IMR-90 (cell line): ENCODE measurements around the gene CRYGN. TPM values are rescaled to one million over a fixed set of nuclear protein-coding genes. Genes with fewer than 3 reads are reported as not detected.

Source experiments
- ATAC-seq: fragments of 200-7000 bp; cut with Tn5 transposase; 2 replicates; pipeline ENCODE4 v1.9.1; 2020; ENCODE audit warnings: low read depth, mild to moderate bottlenecking, moderate library complexity
- BruUV-seq: library from RNA; stranded (reverse); fragments of 400-500 nt; replicated peaks from 2 replicates; lab custom pipeline; 2021; lab: Mats Ljungman, UMichigan
- CTCF ChIA-PET: fragments of 300-600 bp; formaldehyde crosslinking; extraction: SDS; loops from one replicate; lab custom pipeline; 2021; ENCODE audit warnings: antibody characterized with exemption; lab: Yijun Ruan, JAX
- POLR2A ChIA-PET: fragments of 300-600 bp; sonication (Branson Sonifier 250); formaldehyde crosslinking; loops from one replicate; lab custom pipeline; 2022; ENCODE audit warnings: antibody characterized with exemption; ENCODE audit not compliant: unreplicated experiment; lab: Charles Lee
- DNase-seq: peaks from one replicate; pipeline ENCODE4 v3.0.0; 2013
- H2AFZ ChIP-seq: replicated peaks from 2 replicates; pipeline ENCODE3; 2013; ENCODE audit warnings: low read length, mild to moderate bottlenecking; ENCODE audit not compliant: poor library complexity
- H2AK5ac ChIP-seq: 2 replicates; pipeline ENCODE4 v1.6.1; 2013; ENCODE audit warnings: low read depth, low read length, inconsistent platforms
- H2AK9ac ChIP-seq: replicated peaks from 2 replicates; pipeline ENCODE3; 2013; ENCODE audit warnings: mild to moderate bottlenecking, low read depth, low read length, moderate library complexity; ENCODE audit not compliant: poor library complexity
- H2BK120ac ChIP-seq: 2 replicates; pipeline ENCODE4 v1.6.1; 2013; ENCODE audit warnings: low read depth, low read length, inconsistent platforms
- H2BK15ac ChIP-seq: 3 replicates; pipeline ENCODE4 v1.6.1; 2013; ENCODE audit warnings: low read depth, low read length, inconsistent platforms
- H2BK20ac ChIP-seq: 2 replicates; pipeline ENCODE4 v1.6.1; 2013; ENCODE audit warnings: low read depth, mild to moderate bottlenecking, inconsistent platforms, low read length, moderate library complexity
- H2BK5ac ChIP-seq: 2 replicates; pipeline ENCODE4 v1.6.1; 2013; ENCODE audit warnings: mild to moderate bottlenecking, low read depth, low read length, inconsistent platforms; ENCODE audit not compliant: poor library complexity, severe bottlenecking
- H3K14ac ChIP-seq: replicated peaks from 2 replicates; pipeline ENCODE4 v1.6.1; 2013; ENCODE audit warnings: low read depth, low read length, inconsistent platforms
- H3K18ac ChIP-seq: 2 replicates; pipeline ENCODE4 v1.6.1; 2013; ENCODE audit warnings: low read depth, low read length, control low read depth
- H3K23ac ChIP-seq: 2 replicates; pipeline ENCODE4 v1.6.1; 2013; ENCODE audit warnings: low read depth, low read length, inconsistent platforms
- H3K27ac ChIP-seq: 2 replicates; pipeline ENCODE4 v1.5.1; 2013; ENCODE audit warnings: mild to moderate bottlenecking, control low read depth, low read length; ENCODE audit not compliant: insufficient read depth
- H3K27me3 ChIP-seq: 2 replicates; pipeline ENCODE4 v1.6.1; 2013; ENCODE audit warnings: low read length; ENCODE audit not compliant: control insufficient read depth, insufficient read depth
- H3K36me3 ChIP-seq: 2 replicates; pipeline ENCODE4 v1.6.1; 2013; ENCODE audit warnings: low read length, mixed read lengths; ENCODE audit not compliant: control insufficient read depth, insufficient read depth
- H3K4ac ChIP-seq: 2 replicates; pipeline ENCODE4 v1.6.1; 2013; ENCODE audit warnings: low read depth, low read length, inconsistent platforms
- H3K4me1 ChIP-seq: 2 replicates; pipeline ENCODE4 v1.6.1; 2013; ENCODE audit warnings: low read length, mixed read lengths; ENCODE audit not compliant: control insufficient read depth, insufficient read depth
- H3K4me2 ChIP-seq: 2 replicates; pipeline ENCODE4 v1.6.1; 2013; ENCODE audit warnings: low read depth, mild to moderate bottlenecking, control low read depth, low read length, moderate library complexity
- H3K4me3 ChIP-seq: 2 replicates; pipeline ENCODE4 v1.5.1; 2013; ENCODE audit warnings: low read depth, mild to moderate bottlenecking, control low read depth, low read length, moderate library complexity; ENCODE audit not compliant: insufficient read depth
- H3K56ac ChIP-seq: 2 replicates; pipeline ENCODE4 v1.6.1; 2013; ENCODE audit warnings: low read length, inconsistent platforms; ENCODE audit not compliant: insufficient read depth; ENCODE audit errors: extremely low read depth
- H3K79me1 ChIP-seq, 2 experiments: 2 replicates each; pipeline ENCODE4 v1.6.1; 2013; ENCODE audit warnings: low read length in 2 of 2, inconsistent platforms in 1 of 2, low read depth in 1 of 2
- H3K9ac ChIP-seq: 2 replicates; pipeline ENCODE4 v1.6.1; 2013; ENCODE audit warnings: low read depth, low read length, control low read depth
- H3K9me1 ChIP-seq: 2 replicates; pipeline ENCODE4 v1.6.1; 2013; ENCODE audit warnings: low read length, inconsistent platforms; ENCODE audit not compliant: insufficient read depth
- H3K9me3 ChIP-seq: 2 replicates; pipeline ENCODE4 v1.6.1; 2013; ENCODE audit warnings: low read length; ENCODE audit not compliant: control insufficient read depth, insufficient read depth
- H4K20me1 ChIP-seq: 2 replicates; pipeline ENCODE4 v1.6.1; 2013; ENCODE audit warnings: low read length, inconsistent platforms; ENCODE audit not compliant: insufficient read depth
- H4K5ac ChIP-seq: 2 replicates; pipeline ENCODE4 v1.6.1; 2013; ENCODE audit warnings: mild to moderate bottlenecking, low read depth, low read length, control low read depth
- H4K8ac ChIP-seq, 2 experiments: 2 replicates each; pipeline ENCODE4 v1.6.1; 2013; ENCODE audit warnings: low read depth in 2 of 2, low read length in 2 of 2, control low read depth in 1 of 2, inconsistent platforms in 1 of 2
- H4K91ac ChIP-seq: 2 replicates; pipeline ENCODE4 v1.6.1; 2013; ENCODE audit warnings: low read depth, low read length, inconsistent platforms; ENCODE audit not compliant: insufficient read depth
- CEBPB ChIP-seq: IDR thresholded peaks from 2 replicates; pipeline ENCODE4 v1.6.1; 2012; ENCODE audit warnings: low read depth, low read length, improper control_type of control experiment
- FOS ChIP-seq: fragments of 150-350 bp; IDR thresholded peaks from 2 replicates; pipeline ENCODE4 v1.6.1; 2016; ENCODE audit warnings: low read depth, low read length
- MXI1 ChIP-seq: IDR thresholded peaks from 2 replicates; pipeline ENCODE4 v1.6.1; 2012; ENCODE audit warnings: low read depth, mild to moderate bottlenecking, low read length, moderate library complexity, borderline replicate concordance
- NFE2L2 ChIP-seq: fragments of 150-350 bp; IDR thresholded peaks from 2 replicates; pipeline ENCODE4 v1.6.1; 2016; ENCODE audit warnings: low read depth, mild to moderate bottlenecking, low read length
- RAD21 ChIP-seq: IDR thresholded peaks from 2 replicates; pipeline ENCODE4 v1.6.1; 2012; ENCODE audit warnings: low read length, improper control_type of control experiment
- RCOR1 ChIP-seq: IDR thresholded peaks from 2 replicates; pipeline ENCODE4 v1.6.1; 2012; ENCODE audit warnings: mild to moderate bottlenecking, low read length, improper control_type of control experiment; ENCODE audit not compliant: insufficient replicate concordance
- WGBS, 2 experiments: methylation state at CpG; one replicate each; pipeline versions ENCODE4 v1.1.5 to v1.1.7; 2013; ENCODE audit warnings: missing lambda C conversion rate in 2 of 2; ENCODE audit not compliant: insufficient read length in 1 of 2; ENCODE audit errors: extremely low coverage in 2 of 2; 5-methylcytosine and 5-hydroxymethylcytosine counted together
- dilution Hi-C: fragments of 300-500 bp; cut with HindIII; formaldehyde crosslinking; loops from one replicate; pipeline ENCODE4 v1.14.3; 2018; ENCODE audit warnings: low sequenced_read_pairs; ENCODE audit not compliant: unreplicated experiment
- in situ Hi-C: fragments of 300-500 bp; cut with MboI; formaldehyde crosslinking; loops from 3 replicates; pipeline ENCODE4 v1.14.3; 2019; ENCODE audit warnings: low sequenced_read_pairs, inconsistent platforms, mixed read lengths
- intact Hi-C: fragments of 100-400 bp; cut with micrococcal nuclease; formaldehyde crosslinking; loops from 2 replicates; pipeline ENCODE4 v1.10.0; 2022
- polyA plus RNA-seq, 3 experiments: library from polyadenylated mRNA; depleted of rRNA; stranded (reverse); fragments of >200 nt; gene quantifications; 2 replicates each; pipeline ENCODE4 v1.2.3, GENCODE V29; 2012; ENCODE audit warnings: low replicate concordance in 1 of 3
- total RNA-seq: library from RNA; depleted of rRNA; stranded (reverse); fragments of >200 nt; gene quantifications from 2 replicates; pipeline ENCODE4 v1.2.3, GENCODE V29; 2012
- TF ChIP-seq, protein P1 (sequence below): fragments of 150-350 bp; IDR thresholded peaks from 2 replicates; pipeline ENCODE4 v1.6.1; 2017; ENCODE audit warnings: mild to moderate bottlenecking, antibody characterized with exemption, low read length, low read depth

CRYGN gene
- total and polyA plus RNA-seq, 2 of the 4 experiments (the other 2 are of a cell fraction), result not detected

GRCh38 chr7:151384776-151385625, 54.9 kb downstream of the CRYGN start:
- H3K56ac ChIP-seq, result no peak overlapping the region
- H4K8ac ChIP-seq, result no peak overlapping the region
- H3K36me3 ChIP-seq, result no peaks in the 10 kb centered on the region
- TF ChIP-seq RAD21, result no peak
- TF ChIP-seq RCOR1, result no peak
- TF ChIP-seq CEBPB, result no peak
- no peak for TF ChIP-seq MXI1
- TF ChIP-seq NFE2L2, result no peak
- TF ChIP-seq, protein P1, sequence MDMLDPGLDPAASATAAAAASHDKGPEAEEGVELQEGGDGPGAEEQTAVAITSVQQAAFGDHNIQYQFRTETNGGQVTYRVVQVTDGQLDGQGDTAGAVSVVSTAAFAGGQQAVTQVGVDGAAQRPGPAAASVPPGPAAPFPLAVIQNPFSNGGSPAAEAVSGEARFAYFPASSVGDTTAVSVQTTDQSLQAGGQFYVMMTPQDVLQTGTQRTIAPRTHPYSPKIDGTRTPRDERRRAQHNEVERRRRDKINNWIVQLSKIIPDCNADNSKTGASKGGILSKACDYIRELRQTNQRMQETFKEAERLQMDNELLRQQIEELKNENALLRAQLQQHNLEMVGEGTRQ, result no peak
- no peak for TF ChIP-seq FOS
- 75% methylated on average over 5 of the region's 26 CpGs; no CpG with 5 or more reads in 1 of the 2 experiments for WGBS, 2 experiments
- no peak overlapping the region for H3K4me2 ChIP-seq
- H3K23ac ChIP-seq, result no peak overlapping the region
- no peak overlapping the region for H3K18ac ChIP-seq
- no peak overlapping the region for H2BK20ac ChIP-seq
- H2AK5ac ChIP-seq, result no peak overlapping the region
- H2BK15ac ChIP-seq, result no peak overlapping the region
- H2BK5ac ChIP-seq, result no peak overlapping the region
- H4K5ac ChIP-seq, result no peak overlapping the region
- no peak overlapping the region for H3K9ac ChIP-seq
- no peaks in the 10 kb centered on the region for H3K9me1 ChIP-seq
- no peak overlapping the region for H2AFZ ChIP-seq
- no peak overlapping the region for H3K27ac ChIP-seq
- peaks cover 52% of the 10 kb centered on the region for H3K27me3 ChIP-seq
- no peaks in the 10 kb centered on the region for H3K79me1 ChIP-seq
- H2AK9ac ChIP-seq, result no peak overlapping the region
- BruUV-seq, result no TSS peak
- no peak overlapping the region for H3K14ac ChIP-seq
- H4K91ac ChIP-seq, result no peak overlapping the region
- DNase-seq (no peak), ATAC-seq (no peak)
- H2BK120ac ChIP-seq, result no peak overlapping the region
- no peak overlapping the region for H3K4ac ChIP-seq
- ChIA-PET POLR2A (no interaction called here), CTCF (no interaction called here)
- dilution Hi-C loops (no loop called here), in situ Hi-C loops (no loop called here), intact Hi-C loops (no loop called here)
- H3K4me3 ChIP-seq, result no peak overlapping the region
- H3K9me3 ChIP-seq, result peaks cover 6% of the 10 kb centered on the region
- H3K4me1 ChIP-seq, result no peaks in the 10 kb centered on the region
- no peaks in the 10 kb centered on the region for H4K20me1 ChIP-seq
